Limb (tissue), 2 donors: ENCODE results near the gene COL2A1.

Source experiments
- DNase-seq, 2 donors: peaks; one replicate each; pipeline ENCODE4 v3.0.0-alpha.2; 2016; ENCODE audit errors: extremely low spot score in 2 of 2

Gene COL2A1

DNA sequence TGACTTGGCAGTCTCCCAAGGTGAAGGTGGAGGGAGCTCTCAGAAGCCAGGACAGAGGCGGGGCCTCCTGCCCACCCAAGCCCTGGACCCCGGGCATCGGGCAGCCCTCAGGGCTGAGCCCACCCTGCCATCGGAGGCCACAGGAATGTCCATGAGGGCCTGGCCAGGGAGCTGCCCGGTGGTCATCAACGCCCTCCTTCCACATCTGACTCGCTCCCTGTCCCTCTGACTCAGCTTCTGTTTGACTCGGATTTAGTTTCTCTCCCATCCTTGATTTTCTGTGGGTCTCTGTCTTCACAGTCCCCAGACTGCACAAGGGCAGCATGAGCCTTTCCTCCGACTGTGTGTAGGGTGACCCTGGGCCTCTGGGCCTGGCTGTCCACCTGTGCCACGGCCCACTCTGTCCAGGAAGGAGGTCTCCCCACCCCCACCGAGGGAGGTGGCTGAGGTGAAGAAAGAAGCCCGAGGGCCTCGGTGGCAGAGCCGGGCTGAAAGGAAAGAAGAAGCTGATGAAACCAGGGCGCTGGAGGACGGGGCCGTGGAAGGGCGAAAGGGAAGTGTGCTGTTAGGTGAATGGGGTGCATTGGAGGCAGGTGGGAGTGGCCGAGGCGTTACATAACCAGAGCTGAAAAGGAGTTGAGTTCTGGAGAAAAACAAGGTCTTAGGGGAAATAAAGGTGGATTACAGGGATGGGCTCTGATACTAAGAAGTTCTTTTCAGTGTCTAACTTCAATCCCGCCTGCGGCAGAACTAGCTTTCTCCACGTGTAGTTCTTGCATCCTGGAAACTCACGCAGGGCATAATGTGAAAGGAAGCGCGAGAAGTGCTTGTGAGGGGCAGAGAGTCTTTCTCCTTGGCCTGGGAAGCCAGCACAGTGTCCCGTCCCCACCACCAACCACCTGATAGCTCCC, 57.6 kb downstream of the COL2A1 start:
- DNase-seq: no peak

DNA sequence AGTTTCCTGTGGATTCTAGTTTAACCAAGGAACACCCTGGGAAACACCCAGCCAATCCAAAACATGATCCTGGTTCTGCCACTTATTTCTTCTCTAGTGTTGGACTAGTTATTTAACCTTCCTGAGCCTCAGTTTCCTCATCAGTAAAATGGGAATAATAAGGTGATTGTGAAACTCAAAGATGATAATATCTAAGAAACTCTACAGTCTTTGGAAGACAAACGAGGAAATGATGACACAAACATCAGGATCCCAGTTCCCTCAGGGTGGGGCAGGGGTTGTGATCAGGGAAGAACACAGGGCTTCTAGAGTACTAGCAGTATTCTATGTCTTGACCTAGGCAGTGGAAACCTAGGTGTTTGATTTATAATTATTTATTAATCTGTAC, 58.9 kb downstream of the COL2A1 start:
- DNase-seq: no peak

DNA sequence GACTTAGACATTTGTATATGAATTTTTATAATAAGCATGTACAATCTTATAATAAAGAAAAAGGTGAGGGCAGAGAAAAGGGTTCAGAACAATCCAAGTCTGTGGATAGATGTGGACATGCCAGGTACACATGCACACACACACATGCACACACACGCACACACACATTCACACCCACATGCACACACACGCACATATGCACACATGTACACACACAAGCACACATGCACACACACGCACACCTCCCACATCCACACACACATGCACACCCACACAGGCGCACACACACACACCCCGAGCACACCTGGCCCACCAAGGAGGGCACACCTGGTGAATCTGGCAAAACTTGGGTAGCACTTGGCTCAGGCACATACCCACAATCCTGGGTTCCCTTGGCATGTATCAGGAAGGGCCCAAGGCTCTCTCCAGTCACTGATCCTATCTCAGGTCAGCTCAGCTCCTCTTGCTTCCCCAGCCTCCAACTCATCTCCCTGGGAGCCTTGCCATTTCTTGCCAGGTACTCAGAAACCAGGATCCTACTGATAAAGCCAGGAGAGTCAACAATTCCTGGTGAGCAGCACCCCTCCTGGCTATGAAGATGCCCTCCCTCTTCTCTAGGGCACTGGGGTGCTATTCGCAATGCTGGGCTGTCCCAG, 59.5 kb downstream of the COL2A1 start:
- DNase-seq: no peak

DNA sequence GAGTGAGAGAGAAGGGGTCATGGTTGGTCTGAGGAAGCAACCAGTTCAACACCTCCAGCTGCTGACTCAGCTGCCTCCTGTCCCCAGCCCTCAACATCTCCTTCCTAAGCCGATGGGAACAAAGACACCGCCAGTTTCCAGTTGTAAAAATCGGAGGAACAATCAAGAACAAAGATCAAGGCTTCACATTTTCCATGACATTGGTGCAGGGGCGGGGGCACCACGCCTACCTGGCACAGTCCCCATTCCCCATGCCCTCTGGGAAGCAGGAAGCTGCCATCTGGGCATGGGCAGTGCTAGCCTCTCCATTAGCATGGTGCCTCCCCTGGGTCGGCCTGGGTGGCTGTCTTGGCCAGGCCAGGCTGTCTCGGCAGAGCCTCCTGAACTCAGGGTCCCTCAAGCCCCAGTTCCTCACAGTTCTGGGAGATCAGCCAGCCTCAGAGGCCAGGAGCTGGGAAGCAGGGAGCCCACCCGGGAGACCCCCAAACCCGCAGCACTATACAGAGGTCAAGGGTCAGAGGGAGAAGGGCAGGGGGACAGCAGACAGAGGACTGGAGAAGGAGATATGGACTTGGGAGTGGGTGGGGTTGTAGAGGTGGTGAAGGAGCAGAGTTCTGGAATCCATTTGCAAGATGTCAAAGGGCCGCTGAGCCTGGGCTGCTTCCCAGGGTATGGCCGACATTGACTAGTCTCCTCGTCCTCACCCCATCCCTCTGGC, 60.5 kb downstream of the COL2A1 start:
- no peak for DNase-seq

DNA sequence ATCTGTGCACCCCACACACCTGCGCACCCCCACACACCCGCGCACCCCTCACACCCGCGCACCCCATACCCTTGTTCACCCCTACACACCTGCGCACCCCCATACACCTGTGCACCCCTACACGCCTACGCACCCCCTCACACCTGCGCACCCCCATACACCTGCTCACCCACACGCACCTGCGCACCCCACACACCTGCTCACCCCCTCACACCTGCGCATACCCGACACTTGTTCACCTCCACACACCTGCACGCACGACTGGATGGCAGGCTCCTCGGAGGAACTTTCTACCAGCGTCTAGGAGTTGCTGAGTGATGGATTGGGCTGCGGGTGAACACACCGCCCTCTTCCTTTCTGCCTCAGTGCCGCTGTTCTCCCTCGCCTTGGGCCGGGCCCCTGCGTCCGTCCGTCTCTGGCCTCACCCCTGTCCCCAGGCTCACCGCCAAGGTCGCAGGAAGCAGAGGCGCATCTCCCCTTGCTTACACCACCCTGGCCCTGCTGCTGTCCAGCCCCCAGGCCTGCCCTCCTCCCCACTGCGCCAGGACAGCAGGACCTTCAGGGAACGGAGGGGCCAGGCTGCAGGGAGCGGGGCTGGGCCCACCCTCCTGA, 61.6 kb downstream of the COL2A1 start:
- no peak for DNase-seq

DNA sequence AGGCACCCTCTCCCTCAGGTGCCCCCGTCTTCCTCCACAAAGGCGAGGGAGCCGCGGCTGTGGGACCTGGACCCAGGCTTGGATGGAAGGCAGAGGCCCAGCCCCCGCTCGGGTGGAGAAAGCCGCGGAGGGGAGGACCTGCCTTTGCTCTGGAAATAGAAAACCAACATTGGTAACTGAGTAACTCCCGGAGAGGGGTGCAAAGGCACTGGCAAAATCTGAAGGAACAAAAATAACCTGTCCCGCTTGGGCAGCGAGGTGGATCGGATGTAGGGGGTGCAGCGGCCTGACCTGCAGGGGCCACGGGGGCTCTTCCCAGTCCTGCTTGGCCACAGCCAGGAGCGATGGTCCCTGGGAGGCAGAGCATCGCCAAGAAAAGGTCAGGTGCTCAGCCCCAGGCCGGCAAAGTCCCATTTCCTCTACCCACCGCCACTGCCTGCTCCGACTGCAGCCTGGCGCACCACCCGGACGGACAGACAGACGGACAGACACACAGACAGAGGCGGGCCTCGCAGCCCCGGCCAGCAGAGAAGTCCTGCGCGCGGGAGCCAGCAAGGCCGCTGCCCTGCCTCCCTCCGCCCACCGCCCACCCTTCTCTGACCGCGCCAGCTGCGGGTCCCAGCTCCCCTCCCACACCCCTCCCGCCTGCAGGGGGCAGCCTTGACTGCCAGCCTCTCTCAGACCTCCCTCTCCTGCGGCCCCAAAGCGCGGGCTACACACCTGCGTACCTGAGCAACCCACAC, 62.2 kb downstream of the COL2A1 start:
- peak in 1 of 2 donors; percentile 67 for DNase-seq

DNA sequence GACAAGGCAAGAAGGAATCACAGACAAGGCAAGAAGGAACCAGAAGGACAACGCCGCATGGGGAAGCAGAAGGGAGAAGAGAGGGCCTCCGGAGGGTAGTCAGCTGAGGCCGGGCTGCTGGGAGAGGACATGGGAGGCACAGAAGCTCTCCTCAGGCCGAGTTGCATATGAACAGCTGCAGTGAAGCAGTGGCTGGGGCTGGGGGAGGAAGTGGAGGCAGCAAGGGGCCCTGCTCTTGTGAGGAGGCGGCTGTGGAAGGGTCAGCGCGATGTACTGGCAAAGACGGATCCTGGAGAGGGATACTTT, 62.8 kb downstream of the COL2A1 start:
- no peak for DNase-seq

DNA sequence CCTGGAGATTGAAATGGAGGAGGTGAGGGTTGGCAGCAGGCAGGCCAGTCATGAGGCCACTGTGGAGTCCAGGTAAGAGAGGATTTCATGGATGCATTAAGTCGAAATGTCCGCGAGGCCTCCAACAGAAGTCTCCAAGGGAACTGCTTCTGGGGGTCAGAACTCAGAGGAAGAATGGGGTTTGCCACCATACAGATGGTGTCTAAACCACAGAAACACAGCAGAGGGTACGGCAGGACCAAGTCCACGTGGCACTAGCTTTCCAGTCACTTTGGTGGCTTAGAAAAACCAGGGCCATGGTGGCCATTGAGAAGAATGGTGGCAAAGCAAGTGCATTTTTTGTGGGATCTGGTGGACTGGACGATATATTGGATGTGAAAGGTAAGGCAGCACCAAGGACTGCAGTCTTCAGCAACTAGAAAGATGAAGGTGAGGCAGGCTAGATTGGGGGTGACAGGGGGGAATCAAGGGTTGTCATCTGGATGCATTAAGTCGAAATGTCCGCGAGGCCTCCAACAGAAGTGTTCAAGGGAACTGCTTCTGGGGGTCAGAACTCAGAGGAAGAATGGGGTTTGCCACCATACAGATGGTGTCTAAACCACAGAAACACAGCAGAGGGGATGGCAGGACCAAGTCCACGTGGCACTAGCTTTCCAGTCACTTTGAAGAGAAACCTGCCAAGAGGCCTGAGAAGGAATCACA, 63.4 kb downstream of the COL2A1 start:
- DNase-seq: no peak

DNA sequence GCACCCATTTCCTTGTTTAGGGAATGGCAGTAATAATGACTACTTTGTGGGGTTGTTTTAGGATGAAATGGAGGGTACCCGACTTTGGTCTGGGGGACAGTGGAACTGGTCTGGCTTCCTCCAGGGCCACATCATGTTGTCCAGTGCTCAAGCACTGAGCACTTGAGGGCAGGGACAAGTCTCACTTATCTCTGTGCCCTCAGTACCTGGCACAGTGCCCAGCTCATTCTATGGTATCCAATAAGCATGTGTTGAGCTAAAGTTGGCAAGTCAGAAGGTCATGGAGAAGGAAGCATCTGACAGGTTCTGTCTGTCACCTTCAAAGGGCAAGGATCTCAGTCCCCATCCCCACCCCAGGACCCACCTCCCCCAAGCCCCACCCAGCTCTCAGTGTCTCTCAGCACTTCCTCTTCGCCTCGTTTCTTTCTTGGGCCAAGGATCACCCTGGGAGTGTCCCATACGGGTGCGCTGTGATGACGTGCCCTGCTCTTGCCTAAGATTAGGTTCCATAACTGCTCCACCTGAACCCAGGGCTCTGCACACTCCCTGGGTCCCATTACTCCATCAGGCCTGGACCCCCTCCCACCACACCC, 65.2 kb downstream of the COL2A1 start:
- no peak for DNase-seq

DNA sequence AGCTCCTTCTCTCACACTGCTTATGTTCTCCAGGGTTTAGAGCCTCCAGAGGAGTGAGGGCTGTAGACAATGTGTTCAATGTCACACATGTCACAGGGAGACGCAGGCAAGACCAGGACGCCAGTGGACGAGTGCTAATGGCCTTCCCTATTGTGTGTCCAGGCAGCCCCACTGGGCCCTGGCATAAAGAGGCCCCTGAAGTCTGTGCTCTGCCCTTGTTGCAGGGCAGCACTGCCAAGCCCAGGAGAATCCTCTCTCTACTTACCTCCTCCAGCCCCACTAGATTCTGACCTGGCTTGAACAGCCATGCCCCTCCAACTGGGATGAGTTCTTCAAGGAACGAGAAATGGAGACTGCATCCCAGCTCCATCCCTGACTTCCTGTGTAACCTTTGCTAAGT, 65.7 kb downstream of the COL2A1 start:
- no peak for DNase-seq

DNA sequence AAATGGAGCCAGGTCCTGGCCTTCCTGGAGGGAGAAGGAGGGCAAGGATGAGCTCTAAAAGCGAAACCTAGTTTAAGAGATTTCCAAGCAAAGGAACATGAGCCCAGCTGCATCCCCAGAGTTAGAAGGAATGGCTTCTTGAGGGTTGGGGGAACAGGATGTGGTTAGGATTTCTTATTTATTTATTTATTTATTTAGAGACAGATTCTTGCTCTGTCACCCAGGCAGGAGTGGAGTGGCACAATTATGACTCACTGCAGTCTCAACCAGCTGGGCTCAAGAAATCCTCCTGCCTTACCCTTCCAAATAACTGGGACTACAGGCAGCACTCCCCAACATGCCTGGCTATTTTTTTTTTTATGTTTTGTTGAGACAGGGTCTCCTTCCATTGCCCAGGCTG, 66.2 kb downstream of the COL2A1 start:
- DNase-seq: no peak

DNA sequence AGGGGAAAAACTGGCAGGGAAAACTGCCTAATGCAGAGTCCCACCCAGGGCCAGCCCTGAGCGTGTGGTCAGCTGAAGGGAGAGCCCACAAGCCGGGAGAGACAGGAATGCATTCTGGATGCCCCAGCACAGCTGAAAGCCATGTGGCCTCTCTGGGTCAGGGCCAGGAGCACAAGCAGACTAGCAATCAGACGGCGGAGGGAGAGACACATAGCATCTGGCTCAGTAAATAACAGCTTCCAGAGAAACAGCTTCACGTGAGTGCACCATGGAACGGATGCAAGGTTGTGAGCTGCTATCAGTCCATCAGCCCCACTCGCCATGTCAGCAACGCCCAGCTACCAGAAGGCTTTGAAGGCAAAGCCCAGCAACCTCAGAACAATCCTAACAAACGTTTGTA, 69.1 kb downstream of the COL2A1 start:
- DNase-seq: peak in 1 of 2 donors; percentile 69

DNA sequence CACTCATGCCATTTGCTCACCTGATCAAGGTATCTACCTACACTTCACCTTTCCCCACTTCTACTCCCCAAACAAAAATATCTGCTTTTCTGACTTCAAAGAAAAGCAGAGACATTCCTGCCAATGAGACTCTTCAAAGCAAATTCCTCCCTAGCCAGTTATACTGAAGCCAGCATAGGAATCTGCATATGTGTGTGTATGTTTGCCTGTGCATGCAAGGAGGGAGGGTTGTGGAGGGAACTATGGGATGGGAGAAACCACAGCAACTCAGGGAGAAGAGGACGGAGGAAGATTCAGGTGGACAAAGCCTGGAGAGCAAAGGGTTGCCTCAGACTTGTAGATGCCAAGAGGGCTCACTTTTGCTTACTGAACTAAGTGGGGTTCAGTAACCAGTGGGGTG, 73.1 kb downstream of the COL2A1 start:
- no peak for DNase-seq

DNA sequence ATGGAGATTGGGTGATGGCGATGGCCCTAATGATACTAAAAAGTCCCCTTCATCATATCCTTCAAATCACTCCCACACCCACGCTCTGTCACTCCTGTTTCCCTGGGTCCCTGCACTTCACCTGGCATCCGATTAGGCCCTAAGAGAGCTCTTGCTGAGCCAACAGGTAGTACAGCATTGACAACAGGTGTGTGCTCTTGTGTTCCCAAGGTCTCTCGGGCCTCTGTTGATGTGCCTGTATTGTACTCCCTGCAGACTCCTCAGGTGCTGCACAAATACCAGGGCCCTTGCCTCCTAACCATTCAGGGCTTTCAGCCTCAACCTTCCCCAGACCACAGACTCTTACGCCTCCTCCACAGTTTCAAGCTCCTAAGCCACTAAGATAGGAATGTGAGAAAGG, 73.6 kb downstream of the COL2A1 start:
- DNase-seq: no peak

DNA sequence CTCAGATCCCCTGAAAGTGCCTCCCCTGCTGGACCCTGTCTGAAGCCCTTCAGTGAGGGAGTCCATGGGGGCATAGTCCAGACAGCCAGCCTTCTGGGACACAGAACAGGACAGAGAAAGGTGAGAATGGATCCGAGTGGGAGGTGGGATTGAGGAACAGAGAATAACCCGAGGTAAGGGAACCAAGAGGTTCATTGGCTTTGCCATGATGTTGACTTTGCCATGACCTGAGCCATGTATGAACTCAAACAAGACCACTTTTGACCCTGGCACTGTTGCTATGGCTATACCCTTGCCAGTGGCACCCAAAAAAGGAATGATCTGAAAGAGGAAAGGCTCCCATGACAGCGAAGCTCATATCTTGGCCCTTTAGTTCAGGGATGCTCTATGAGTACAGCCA, 76.9 kb downstream of the COL2A1 start:
- no peak for DNase-seq
